Fibroblast of skin of back (primary cell): ENCODE results near the gene FKBP14.
"Not testable (repeated sequence)": the region's sequence is repeated elsewhere in the genome, so short reads cannot be mapped to it uniquely, and the experiment has no call there.

Experiments
- DNase-seq: peaks from one replicate; pipeline ENCODE4 v3.0.0-alpha.2; 2013

Gene FKBP14

DNA sequence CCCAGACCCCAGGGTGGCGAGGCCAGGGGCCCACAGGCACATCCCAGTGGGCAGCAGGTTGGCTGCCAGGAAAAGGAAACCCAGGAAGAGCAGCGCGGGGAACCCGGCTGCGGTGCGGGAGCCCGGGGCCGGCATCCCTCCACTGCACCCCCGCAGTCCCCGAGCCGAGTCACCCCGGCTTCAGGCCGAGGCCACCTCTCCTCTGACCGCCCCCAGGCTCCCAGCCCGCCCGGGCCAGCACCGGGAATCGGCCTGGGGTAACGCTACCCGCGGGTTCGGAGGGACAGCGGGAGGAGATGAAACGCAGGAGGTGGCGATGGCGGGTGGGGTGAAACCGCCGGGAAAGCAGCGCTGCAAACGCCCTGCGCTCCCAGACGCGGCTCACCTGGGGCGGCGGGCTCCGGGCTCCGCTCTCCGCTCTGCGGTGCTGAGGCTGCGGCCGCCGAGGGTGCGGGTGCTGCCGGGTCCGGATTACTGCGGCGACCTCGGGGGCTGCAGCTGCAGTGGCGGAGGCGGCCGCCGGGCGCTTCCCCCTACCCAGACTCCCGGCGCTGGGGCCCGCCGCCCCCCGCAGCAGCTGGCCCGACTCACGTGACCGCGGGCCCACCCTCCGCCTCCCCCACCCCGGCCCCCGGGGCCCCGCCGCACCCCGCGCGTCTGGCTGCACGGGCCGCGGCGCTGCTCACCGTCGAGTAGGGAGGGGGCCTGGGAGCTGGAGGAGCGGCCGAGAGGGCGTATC is 37.1 kb downstream of the FKBP14 start, which contains the start of gene SCRN1:
Gene SCRN1, minus strand, starts transcription at position 545 of the 739 bp plus-strand sequence. CDS start 20,734 bp downstream, outside the sequence.
- DNase-seq: peak; percentile 40

DNA sequence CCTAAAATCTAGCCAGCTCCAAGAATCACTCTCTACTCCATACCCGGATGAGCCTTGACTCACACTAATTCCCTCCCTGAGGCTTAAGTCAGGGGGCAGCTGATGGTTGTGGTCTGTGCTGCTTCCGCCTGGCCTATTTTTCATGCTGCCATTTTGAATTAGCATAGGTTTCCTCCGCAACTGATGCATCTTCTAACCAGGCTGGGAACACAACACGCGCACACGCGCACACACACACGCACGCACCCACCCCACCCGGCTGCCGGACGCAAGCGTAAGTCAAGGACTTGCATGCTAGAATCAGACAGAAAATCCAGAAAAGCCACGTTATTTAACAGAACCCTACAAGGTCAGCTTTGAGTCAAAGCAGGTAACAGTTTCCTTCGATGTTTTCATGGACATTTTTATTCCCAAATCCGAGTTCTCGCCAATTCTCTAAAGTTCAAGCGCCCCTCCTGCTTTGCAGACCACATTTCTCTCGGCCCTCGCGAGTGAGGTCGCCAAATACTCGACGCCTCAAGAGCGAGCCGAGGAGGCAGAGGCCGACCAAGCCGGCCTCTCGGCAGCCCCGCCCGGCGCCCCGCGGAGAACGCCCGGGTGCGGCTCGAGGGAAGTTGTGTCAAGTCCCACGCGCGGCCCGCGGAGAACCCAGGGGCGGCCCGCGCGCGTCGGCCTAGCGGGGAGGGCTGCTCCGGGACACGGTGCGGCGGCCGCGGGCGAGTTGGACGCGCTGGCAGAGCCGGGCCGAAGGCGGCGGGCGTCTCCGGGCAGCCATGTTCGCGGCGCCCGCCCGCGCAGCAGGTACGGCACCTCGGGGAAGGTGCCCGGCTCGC is 37.9 kb downstream of the FKBP14 start:
- DNase-seq: peak; percentile 66

DNA sequence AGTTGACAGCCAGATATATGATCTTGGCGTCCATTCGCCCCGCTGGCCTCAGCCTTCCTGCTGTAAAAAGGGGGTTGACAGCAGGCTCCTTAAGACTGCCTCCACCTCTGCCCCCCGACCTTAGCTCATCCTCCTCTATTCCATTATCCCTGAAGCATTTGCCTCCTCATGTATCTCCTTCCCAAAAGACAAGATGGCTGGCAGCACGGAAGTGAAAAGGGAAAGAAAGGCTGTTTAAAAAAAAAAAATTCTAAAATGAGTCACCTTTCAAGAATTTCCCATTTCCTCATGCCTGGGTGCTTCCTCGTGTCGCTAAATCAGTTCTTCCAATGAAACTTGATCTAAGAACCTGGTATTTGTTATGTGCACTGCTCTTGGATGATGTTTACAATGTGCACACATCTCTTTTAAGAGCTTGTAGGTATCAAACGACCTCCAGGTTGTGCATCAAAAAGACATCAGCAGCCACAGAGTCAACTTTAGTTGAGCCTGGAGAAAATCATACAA is 38.6 kb downstream of the FKBP14 start:
- peak; percentile 87 for DNase-seq

DNA sequence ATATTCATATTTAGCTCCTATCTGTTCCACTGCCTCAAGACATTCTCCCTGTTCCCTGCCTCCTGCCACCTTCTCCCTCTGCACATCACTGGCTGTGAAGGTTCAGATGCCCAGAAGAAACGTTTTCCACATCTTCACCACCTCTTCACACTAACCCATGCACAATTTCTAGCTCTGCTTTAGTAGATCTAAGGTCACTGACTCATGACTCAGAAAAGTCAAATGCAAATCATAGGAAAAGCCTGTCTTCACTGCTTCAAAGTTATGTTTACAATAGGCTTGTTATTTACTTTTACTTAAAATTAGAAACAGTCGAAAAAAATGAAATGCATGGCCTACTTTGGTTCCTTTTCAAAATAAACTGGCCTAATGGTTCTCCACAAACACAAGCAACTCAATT is 39.4 kb downstream of the FKBP14 start:
- DNase-seq: peak; percentile 57

DNA sequence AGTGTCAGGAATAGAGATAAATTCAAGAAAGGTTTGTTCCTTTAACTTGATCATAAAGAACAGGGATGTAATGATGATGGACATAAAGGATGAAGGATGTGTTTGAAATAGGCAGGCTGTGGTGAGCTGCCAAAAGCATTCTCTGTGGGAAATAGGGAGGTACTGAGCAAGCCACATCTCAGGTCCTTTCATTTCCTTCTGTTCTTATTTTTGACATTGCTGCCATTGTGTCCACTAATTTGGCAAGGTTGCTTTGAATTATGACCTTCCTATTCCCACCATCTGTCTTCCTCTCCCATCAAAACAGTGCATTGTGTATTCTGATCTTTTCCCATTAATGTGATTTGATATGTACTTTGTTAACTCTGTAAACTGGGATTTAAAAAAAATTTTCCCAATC is 46.4 kb downstream of the FKBP14 start:
- DNase-seq: no peak

DNA sequence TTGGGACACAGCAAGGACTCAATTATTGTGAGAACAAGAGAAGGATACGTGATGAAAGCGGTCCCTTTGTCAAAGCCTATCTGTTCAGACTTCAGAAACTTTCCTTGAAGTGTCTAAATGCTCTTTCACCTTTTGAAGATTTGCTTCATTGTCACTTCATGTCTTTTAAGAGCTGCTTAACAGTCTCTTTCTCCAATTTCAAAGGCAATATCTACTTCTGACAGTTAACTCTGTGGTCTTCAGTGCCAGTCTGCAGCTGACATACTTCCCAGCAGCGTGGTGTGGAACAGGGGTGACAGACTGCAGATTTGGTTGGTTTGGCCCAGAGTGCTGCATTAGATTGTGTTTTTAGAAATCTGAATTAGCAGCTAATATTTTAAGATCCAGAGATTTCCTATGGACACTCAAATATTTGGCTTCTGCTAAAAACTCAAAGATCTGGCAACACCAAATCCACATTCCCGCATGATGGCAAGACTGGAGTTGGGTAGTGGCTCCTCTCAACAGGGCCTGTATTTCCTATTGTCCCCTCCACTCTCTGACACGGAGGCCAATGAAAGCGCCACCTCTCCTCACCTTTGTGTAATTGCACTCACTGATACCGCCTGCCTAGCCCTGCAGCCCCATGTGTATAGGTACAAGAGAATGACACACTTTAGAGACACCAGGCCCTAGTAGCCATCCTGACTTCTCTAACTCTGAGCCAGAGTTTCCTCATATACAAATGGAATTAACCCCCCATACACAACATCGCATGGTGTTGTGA is 48.4 kb downstream of the FKBP14 start:
- DNase-seq: no peak

DNA sequence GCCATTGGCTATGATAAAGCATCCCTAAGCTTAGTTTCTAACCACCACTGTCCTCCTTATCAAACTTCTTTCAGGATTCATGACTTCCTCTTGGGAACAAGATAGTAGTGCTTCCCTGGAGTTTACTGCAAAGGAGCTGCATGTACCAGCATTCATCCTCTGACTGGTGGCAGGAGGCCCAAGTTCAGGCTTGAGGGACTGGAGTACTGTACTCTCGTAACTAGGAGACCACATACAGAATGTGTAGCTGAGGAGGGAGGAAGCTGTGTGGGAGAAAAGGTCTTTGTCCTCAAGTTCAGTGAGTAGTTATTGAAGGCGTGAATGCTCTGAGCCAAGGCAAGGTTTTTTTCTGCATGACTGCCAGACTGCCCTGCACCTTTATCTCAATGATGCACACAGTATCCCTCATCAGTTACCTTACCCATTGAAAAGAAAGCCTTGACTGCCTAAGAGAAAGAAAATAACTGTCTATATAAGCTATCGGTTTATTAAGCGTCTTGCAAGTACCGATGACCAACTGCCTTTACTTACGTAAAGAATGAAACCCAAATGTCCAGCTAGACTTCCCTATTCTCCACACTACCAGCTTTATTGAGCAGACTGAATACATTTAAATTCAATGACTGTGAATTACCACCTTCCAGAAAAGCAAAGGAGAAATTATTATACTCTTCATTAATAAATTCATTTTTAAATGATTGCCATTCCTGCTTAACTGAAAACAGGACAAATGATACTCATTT is 49.7 kb downstream of the FKBP14 start:
- DNase-seq: no peak

DNA sequence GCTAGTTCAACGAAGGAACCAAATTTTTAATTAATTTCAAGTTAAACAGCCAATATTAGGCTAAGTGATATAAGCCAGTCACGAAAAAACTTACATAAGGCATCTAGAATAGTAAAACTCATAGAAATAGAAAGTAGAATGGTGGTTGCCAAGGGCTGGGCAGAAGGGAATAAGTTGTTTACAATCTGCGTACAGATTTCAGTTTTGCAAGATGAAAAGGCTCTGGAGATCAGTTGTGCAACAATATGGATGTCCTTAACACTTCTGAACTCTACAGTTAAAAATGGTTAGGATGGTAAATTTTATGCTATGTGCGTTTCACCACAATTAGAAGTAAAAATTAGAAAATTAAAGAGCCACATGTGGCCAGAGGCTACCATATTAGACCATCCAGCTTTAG is 50.2 kb downstream of the FKBP14 start:
- no peak for DNase-seq

DNA sequence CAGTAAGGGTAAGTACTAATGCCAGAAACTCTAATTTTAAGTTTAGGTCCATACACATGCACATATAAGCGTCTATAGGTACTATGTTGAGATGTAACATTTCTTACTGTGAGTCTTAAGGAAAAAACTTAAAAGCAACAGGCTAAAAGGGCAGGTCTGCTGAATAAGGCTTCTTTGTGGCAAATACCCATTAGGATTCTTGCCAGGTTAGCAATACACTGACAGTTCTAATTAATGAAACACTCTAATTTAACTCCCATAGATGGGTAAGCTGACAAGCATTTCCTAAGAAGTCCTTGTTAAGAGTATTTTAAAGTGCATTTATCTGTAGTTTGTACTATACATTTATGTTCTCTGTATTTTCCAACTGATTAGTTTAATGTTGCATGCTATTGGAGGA is 50.9 kb downstream of the FKBP14 start:
- DNase-seq: no peak

DNA sequence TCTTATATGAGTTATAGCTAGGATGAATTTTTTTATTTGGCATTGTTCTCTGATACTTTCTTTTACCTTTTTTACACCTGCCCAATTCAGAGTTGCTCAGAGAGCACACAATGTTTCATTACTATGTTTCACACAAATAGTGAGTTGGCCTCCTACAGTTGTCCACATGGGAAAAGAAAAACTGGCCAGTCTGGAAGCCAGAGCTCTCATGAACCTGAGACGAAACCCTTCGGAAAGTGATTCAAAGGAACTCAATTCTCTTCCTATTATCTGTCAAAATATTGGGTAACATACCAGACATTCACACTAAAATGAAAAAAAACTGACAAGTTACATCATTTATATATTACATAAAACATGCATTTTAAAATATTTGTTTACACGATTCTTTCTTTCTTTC is 52.2 kb downstream of the FKBP14 start:
- no peak for DNase-seq

DNA sequence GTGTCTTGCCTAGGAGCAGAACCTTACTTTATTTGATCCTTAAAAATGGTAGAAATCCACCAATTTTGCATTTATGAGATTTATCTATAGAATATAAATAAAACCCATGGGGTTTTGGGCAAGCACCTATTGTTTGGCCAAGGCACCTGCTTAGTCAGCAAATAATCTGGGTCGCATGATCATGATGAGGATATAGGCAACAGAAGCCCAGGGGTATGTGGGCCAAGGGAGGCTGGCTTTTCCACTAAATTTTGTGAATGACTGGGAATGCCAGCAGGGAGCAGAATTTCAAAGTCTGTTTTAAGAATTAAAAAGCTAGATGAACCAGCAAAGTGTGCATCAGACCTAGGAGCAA is 54.2 kb downstream of the FKBP14 start:
- no peak for DNase-seq

DNA sequence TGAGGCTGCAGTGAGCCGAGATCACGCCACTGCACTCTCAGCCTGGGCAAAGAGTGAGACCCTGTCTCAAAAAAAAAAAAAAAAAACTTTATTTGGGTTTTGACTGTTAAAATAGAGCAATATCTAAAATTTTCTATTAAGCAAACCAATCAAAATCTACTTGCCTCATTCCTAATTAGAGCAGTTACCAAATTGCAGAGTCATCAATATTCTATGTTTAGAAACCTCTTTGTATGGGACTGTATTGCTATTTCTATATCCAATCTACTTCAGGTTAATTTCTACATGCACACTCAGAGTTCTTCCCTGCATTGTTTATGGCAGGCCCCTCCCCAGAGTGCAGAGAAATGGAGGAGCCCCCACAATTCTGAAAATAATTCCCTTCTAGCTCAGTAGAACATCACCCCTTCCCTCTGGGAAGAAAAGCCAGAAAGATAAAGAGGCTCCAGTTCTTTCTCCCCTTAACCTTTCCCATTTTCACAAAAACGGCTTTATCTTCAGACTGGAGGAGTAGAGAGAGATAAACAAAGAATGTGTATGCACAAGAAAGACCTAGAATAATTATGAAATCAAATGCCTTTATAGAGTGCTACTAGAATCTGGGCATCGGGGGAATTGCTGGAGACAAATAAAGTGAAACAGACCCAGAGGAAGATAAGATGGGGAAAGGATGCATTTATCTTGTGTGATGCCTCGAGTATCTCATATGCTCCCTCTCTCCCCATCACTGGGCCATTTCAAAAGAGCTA is 54.8 kb downstream of the FKBP14 start:
- no peak for DNase-seq

DNA sequence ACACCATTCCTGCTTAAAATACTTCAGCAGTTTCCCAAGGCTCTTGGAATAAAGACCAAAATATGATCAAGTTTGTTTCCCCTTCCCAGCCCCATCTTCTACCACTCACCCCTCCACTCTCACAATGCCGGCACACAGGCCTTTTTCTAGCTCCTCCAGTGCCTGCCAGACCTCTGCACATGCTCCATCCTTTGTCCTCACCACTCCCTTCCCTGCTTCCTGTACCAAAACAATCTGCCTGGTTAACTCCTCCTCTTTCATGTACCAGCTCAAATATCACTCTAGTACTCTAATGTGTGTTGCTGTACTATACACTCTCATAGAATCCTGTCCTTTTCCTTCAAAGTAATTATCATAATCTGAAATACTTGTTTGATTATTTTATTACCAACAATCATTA is 56.3 kb downstream of the FKBP14 start:
- no peak for DNase-seq

DNA sequence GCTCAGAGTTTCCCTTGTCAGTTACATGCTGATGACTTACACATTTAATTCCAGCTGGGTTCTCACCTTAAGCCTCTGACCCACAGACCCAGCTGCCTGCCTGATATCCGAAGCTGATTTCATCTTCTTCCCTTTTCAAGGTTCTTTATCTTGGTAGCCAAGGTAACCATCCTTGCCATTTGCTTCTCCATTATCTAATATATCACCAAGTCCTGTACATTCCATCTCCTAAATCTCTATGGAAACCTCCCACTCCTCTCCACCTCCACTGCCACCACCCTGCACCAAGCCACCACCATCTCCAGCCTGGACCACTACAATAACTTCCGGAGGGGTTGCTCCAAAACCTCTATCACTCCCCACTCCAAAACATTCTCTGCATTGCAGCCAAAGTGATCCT is 56.8 kb downstream of the FKBP14 start:
- DNase-seq: no peak

DNA sequence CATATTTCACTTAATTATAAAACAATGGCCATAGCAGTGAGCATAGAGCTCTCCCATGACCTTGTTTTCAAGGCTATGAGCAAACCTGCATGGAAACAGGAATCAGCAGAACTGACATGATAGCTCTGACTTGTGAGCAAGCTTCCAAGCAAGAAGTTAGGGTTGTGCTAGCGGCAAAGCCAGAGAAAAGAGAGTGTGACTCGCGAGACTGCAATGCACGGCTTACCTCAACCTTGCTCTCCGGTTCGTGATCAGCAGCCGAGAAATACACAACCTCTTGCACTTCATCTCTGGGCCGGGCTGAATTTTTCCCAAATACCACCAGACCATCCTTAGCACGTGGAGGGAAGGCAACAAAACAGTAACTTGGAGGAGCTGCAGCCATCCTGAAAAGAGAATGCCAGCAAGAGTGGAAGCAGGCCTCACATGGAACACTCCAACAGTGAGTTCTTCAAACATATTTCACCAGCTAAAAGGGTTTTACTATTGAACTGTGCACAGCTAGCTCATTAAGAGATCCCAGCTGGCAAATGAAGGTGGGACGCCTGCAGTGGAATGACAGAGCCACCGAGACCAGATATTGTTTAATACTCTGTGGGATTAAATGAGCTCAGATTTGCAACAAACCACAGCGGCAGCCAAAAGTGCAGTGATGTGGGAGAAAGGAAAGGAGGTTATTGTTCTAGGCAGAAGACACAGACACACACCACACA is 57.7 kb downstream of the FKBP14 start:
- DNase-seq: peak; percentile 32

DNA sequence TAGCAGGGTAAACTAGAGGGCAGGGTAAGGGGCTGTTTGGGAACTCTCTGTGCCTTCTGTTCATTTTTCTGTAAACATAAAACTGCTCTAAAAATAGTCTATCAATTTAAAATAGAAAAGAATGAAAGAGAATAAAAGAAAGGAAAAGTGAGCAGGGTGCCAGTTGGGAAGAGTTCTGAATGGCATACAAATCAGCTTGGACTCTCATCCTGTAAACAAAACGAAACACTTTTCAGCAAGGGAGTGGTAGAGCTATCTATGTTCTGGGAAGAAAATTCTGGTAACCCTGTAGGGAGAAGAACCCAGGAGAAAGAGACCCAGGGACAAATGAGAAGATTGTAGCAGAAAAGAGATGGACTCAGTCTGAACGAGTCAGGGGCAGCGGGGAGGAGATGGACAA is 61.5 kb downstream of the FKBP14 start:
- no peak for DNase-seq

DNA sequence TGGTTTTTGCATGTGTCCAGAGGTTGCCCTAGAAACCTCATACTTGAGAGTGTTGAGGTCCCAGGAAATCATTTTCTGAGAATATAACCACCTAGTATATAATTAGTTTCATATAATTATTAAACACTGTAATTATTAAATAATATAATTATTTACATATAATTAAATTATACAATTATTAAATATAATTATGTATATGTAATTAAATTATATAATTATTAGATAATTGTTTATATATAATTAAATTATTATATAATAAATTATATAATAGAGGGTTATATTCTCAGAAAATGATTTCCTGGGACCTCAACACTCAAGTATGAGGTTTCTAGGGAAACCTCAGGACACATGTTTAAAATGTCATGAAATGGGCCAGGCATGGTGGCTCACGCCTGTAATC is 64.5 kb downstream of the FKBP14 start:
- DNase-seq: no peak

DNA sequence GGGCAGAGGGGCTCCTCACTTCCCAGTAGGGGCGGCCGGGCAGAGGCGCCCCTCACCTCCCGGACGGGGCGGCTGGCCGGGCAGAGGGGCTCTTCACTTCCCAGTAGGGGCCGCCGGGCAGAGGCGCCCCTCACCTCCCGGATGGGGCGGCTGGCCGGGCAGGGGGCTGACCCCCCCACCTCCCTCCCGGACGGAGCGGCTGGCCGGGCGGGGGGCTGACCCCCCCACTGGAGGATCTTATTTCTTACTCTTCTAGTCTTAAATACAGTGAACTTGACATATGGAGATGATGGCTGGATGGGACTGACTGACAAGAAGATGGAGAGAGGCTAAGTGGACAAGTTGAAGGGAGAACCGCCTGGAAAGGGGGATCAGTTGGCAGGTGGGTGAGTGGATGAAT is 64.9 kb downstream of the FKBP14 start:
- not testable (repeated sequence) for DNase-seq
